NB4 (cell line): ENCODE measurements around the gene TGM4.

Source experiments
- POLR2A ChIP-seq: IDR thresholded peaks from 2 replicates; pipeline ENCODE4 v1.6.1; 2011; ENCODE audit warnings: mild to moderate bottlenecking; ENCODE audit not compliant: insufficient read length; ENCODE audit errors: extremely low read depth
- TF ChIP-seq, protein P1 (sequence below): IDR thresholded peaks from one replicate; pipeline ENCODE4 v1.5.1; 2012; ENCODE audit warnings: low read depth, low read length

DNA sequence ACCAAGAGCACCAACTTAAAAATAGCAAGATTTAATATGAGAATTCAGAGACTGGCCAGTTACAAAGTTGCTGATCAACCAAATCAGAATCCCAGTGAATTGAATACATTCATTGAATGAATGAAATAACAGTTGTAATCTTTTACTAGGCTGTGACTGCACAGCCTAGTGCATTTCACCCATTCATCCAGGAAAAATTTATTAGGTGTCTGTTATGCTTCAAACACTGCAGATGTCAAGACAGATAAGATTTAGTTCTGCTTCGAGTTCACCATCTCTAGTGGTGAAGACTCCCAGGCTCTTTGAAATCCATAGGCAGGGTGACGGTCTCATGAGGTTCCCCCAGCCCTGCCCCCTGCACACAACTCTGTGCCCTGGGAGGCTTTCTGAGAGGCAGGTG lies 28.9 kb downstream of the TGM4 start:
- no peak for TF ChIP-seq POLR2A
- TF ChIP-seq, protein P1, sequence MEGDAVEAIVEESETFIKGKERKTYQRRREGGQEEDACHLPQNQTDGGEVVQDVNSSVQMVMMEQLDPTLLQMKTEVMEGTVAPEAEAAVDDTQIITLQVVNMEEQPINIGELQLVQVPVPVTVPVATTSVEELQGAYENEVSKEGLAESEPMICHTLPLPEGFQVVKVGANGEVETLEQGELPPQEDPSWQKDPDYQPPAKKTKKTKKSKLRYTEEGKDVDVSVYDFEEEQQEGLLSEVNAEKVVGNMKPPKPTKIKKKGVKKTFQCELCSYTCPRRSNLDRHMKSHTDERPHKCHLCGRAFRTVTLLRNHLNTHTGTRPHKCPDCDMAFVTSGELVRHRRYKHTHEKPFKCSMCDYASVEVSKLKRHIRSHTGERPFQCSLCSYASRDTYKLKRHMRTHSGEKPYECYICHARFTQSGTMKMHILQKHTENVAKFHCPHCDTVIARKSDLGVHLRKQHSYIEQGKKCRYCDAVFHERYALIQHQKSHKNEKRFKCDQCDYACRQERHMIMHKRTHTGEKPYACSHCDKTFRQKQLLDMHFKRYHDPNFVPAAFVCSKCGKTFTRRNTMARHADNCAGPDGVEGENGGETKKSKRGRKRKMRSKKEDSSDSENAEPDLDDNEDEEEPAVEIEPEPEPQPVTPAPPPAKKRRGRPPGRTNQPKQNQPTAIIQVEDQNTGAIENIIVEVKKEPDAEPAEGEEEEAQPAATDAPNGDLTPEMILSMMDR = no peak
